HepG2 (cell line): ENCODE measurements around the gene SRSF3. TPM values are rescaled to one million over a fixed set of nuclear protein-coding genes. Genes with fewer than 3 reads are reported as not detected.
A peak's percentile ranks its signal among the peaks of the same experiment; 100 is the strongest.

Experiments used
- HNF4A ChIP-seq: sonication (generic); formaldehyde crosslinking; IDR thresholded peaks from 2 replicates; pipeline ENCODE4 v1.4.0; 2020; ENCODE audit warnings: missing genetic modification reagents
- HNRNPL ChIP-seq: fragments of 200-400 bp; formaldehyde crosslinking; IDR thresholded peaks from 2 replicates; pipeline ENCODE4 v1.6.1; 2017; ENCODE audit warnings: mild to moderate bottlenecking, low read depth, low read length
- HOXD1 ChIP-seq: sonication (generic); formaldehyde crosslinking; IDR thresholded peaks from 2 replicates; pipeline ENCODE4 v1.5.0; 2020; ENCODE audit warnings: missing genetic modification reagents
- JUND ChIP-seq: sonication (generic); formaldehyde crosslinking; IDR thresholded peaks from 2 replicates; pipeline ENCODE4 v1.8.0; 2022; ENCODE audit warnings: mild to moderate bottlenecking, missing genetic modification reagents
- MLLT10 ChIP-seq: sonication (generic); formaldehyde crosslinking; IDR thresholded peaks from 2 replicates; pipeline ENCODE4 v1.4.0; 2020; ENCODE audit warnings: missing genetic modification reagents
- NCOA5 ChIP-seq: sonication (generic); formaldehyde crosslinking; IDR thresholded peaks from 2 replicates; pipeline ENCODE4 v1.4.0; 2020; ENCODE audit warnings: missing genetic modification reagents
- polyA plus RNA-seq, 8 experiments: library from polyadenylated mRNA; depleted of rRNA in 3 of 8; stranded (reverse) in 7 of 8; unstranded in 1 of 8; fragments of >200 nt; fragmentation: Illumina TruSeq in 4 of 8; extraction: Trizol in 4 of 8; gene quantifications; 2 replicates each; pipeline versions ENCODE4 v1.2.1 to v1.2.3, GENCODE V29; 2011 to 2016; ENCODE audit warnings: low read depth in 4 of 8, missing spikeins in 1 of 8, mixed read lengths in 1 of 8; ENCODE audit not compliant: insufficient read depth in 1 of 8
- total RNA-seq, 5 experiments: library from RNA; depleted of rRNA; stranded (reverse); fragments of >200 nt; fragmentation: Illumina TruSeq; extraction: Trizol; gene quantifications; 2 replicates each; pipeline ENCODE4 v1.2.3, GENCODE V29; 2016; ENCODE audit warnings: low read depth in 1 of 5
- TF ChIP-seq, protein P1 (sequence below): fragments of 450-650 bp; IDR thresholded peaks from 2 replicates; pipeline ENCODE4 v1.6.1; 2017; ENCODE audit warnings: mild to moderate bottlenecking
- TF ChIP-seq, protein P2 (sequence below): IDR thresholded peaks from 2 replicates; pipeline ENCODE4 v1.6.1; 2016; ENCODE audit warnings: low read depth, borderline replicate concordance
- TF ChIP-seq, protein P3 (sequence below): sonication (generic); formaldehyde crosslinking; IDR thresholded peaks from 2 replicates; pipeline ENCODE4 v1.4.0; 2020; ENCODE audit warnings: missing genetic modification reagents
- TF ChIP-seq, protein P4 (sequence below), 2 experiments: sonication (generic) in 1 of 2; formaldehyde crosslinking in 1 of 2; IDR thresholded peaks; 2 replicates each; pipeline versions ENCODE4 v1.4.0 to v1.6.1; 2016 to 2020; ENCODE audit warnings: borderline replicate concordance in 1 of 2, low read depth in 1 of 2, mild to moderate bottlenecking in 1 of 2, missing genetic modification reagents in 1 of 2
- TF ChIP-seq, protein P5 (sequence below): sonication (generic); formaldehyde crosslinking; IDR thresholded peaks from 2 replicates; pipeline ENCODE4 v1.4.0; 2020; ENCODE audit warnings: missing genetic modification reagents, borderline replicate concordance
- TF ChIP-seq, protein P6 (sequence below): IDR thresholded peaks from 2 replicates; pipeline ENCODE4 v1.6.1; 2016
- TF ChIP-seq, protein P7 (sequence below): sonication (generic); formaldehyde crosslinking; IDR thresholded peaks from 2 replicates; pipeline ENCODE4 v1.4.0; 2020; ENCODE audit warnings: mild to moderate bottlenecking, missing genetic modification reagents

Gene SRSF3
- total and polyA plus RNA-seq, 2 of the 13 experiments (the other 11 are each of a cell fraction or from before 2014, with no cell fraction given) = 206 to 684 TPM

DNA sequence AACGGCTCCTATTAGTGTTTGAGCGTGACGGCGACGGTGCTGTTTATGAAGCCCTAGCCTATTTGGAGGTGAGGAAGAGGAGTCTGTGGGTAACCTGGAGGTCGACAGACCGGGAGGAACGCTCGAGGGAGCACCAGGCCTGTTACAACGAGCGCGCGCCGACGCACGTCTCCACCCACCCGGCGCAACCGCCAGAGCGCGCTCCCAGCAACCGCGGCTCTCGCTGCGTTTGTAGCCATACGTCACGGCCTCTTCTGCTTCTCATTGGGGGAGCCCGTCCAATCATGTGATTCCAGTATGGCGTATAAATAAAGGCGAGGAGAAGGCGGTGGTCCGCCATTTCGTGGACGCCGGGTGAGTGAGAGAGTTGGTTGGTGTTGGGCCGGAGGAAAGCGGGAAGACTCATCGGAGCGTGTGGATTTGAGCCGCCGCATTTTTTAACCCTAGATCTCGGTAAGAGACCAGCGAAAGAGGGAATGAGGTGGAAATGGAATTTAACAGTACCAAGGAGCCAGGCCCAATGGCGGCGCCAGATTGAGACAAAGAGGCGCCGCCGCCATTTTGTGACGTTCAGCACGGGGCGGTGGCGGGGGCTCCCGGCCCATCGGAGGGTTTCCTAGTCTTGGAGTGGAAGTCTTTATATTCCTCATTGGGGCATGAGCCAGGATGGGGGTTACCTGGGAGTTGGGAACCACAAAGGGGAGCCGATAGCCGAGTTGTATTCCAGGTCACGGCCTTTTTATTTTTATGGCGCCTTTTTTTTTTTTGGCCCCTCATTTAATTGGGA, at the start of gene SRSF3 (continued):
- TF ChIP-seq, protein P1, sequence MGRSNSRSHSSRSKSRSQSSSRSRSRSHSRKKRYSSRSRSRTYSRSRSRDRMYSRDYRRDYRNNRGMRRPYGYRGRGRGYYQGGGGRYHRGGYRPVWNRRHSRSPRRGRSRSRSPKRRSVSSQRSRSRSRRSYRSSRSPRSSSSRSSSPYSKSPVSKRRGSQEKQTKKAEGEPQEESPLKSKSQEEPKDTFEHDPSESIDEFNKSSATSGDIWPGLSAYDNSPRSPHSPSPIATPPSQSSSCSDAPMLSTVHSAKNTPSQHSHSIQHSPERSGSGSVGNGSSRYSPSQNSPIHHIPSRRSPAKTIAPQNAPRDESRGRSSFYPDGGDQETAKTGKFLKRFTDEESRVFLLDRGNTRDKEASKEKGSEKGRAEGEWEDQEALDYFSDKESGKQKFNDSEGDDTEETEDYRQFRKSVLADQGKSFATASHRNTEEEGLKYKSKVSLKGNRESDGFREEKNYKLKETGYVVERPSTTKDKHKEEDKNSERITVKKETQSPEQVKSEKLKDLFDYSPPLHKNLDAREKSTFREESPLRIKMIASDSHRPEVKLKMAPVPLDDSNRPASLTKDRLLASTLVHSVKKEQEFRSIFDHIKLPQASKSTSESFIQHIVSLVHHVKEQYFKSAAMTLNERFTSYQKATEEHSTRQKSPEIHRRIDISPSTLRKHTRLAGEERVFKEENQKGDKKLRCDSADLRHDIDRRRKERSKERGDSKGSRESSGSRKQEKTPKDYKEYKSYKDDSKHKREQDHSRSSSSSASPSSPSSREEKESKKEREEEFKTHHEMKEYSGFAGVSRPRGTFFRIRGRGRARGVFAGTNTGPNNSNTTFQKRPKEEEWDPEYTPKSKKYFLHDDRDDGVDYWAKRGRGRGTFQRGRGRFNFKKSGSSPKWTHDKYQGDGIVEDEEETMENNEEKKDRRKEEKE = no peak
- TF ChIP-seq MLLT10 (CRISPR knock-in tag) (peak; percentile 94), NCOA5 (no peak), JUND (CRISPR knock-in tag) (no peak), HNF4A (CRISPR knock-in tag) (no peak), HNRNPL (peak; percentile 85; the same call in 1 of the 2 replicates), HOXD1 (CRISPR knock-in tag) (peak; percentile 79; the same call in 1 of the 2 replicates)
- TF ChIP-seq, protein P2, sequence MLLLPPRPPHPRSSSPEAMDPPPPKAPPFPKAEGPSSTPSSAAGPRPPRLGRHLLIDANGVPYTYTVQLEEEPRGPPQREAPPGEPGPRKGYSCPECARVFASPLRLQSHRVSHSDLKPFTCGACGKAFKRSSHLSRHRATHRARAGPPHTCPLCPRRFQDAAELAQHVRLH (CRISPR knock-in tag) = peak; percentile 95; the same call in 1 of the 2 replicates
- TF ChIP-seq, protein P3, sequence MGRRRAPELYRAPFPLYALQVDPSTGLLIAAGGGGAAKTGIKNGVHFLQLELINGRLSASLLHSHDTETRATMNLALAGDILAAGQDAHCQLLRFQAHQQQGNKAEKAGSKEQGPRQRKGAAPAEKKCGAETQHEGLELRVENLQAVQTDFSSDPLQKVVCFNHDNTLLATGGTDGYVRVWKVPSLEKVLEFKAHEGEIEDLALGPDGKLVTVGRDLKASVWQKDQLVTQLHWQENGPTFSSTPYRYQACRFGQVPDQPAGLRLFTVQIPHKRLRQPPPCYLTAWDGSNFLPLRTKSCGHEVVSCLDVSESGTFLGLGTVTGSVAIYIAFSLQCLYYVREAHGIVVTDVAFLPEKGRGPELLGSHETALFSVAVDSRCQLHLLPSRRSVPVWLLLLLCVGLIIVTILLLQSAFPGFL (CRISPR knock-in tag) = peak; percentile 82; the same call in 1 of the 2 replicates
- TF ChIP-seq, protein P4, sequence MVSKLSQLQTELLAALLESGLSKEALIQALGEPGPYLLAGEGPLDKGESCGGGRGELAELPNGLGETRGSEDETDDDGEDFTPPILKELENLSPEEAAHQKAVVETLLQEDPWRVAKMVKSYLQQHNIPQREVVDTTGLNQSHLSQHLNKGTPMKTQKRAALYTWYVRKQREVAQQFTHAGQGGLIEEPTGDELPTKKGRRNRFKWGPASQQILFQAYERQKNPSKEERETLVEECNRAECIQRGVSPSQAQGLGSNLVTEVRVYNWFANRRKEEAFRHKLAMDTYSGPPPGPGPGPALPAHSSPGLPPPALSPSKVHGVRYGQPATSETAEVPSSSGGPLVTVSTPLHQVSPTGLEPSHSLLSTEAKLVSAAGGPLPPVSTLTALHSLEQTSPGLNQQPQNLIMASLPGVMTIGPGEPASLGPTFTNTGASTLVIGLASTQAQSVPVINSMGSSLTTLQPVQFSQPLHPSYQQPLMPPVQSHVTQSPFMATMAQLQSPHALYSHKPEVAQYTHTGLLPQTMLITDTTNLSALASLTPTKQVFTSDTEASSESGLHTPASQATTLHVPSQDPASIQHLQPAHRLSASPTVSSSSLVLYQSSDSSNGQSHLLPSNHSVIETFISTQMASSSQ (IDR thresholded peaks at IDR 0.05; ENCODE audit: low read depth) = no peak
- TF ChIP-seq, protein P4 (CRISPR knock-in tag; IDR thresholded peaks at IDR 0.05; ENCODE audit: borderline replicate concordance) = peak; percentile 58; the same call in 1 of the 2 replicates
- TF ChIP-seq, protein P5, sequence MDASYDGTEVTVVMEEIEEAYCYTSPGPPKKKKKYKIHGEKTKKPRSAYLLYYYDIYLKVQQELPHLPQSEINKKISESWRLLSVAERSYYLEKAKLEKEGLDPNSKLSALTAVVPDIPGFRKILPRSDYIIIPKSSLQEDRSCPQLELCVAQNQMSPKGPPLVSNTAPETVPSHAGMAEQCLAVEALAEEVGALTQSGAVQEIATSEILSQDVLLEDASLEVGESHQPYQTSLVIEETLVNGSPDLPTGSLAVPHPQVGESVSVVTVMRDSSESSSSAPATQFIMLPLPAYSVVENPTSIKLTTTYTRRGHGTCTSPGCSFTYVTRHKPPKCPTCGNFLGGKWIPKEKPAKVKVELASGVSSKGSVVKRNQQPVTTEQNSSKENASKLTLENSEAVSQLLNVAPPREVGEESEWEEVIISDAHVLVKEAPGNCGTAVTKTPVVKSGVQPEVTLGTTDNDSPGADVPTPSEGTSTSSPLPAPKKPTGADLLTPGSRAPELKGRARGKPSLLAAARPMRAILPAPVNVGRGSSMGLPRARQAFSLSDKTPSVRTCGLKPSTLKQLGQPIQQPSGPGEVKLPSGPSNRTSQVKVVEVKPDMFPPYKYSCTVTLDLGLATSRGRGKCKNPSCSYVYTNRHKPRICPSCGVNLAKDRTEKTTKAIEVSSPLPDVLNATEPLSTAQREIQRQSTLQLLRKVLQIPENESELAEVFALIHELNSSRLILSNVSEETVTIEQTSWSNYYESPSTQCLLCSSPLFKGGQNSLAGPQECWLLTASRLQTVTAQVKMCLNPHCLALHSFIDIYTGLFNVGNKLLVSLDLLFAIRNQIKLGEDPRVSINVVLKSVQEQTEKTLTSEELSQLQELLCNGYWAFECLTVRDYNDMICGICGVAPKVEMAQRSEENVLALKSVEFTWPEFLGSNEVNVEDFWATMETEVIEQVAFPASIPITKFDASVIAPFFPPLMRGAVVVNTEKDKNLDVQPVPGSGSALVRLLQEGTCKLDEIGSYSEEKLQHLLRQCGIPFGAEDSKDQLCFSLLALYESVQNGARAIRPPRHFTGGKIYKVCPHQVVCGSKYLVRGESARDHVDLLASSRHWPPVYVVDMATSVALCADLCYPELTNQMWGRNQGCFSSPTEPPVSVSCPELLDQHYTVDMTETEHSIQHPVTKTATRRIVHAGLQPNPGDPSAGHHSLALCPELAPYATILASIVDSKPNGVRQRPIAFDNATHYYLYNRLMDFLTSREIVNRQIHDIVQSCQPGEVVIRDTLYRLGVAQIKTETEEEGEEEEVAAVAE (CRISPR knock-in tag) = peak; percentile 75; the same call in 1 of the 2 replicates
- TF ChIP-seq, protein P6, sequence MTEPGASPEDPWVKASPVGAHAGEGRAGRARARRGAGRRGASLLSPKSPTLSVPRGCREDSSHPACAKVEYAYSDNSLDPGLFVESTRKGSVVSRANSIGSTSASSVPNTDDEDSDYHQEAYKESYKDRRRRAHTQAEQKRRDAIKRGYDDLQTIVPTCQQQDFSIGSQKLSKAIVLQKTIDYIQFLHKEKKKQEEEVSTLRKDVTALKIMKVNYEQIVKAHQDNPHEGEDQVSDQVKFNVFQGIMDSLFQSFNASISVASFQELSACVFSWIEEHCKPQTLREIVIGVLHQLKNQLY (CRISPR knock-in tag) = peak; percentile 88
- TF ChIP-seq, protein P7, sequence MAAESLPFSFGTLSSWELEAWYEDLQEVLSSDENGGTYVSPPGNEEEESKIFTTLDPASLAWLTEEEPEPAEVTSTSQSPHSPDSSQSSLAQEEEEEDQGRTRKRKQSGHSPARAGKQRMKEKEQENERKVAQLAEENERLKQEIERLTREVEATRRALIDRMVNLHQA (CRISPR knock-in tag) = no peak
